Bone marrow (tissue), 2 donors: ENCODE results near the gene SLC12A6.
"Not testable (repeated sequence)": the region's sequence is repeated elsewhere in the genome, so short reads cannot be mapped to it uniquely, and the experiment has no call there.

Experiments used
- DNase-seq, 2 donors: peaks; one replicate each; lab custom pipeline; 2025; lab: John Stamatoyannopoulos, UW

Gene SLC12A6

GRCh38 chr15:34337557-34338306 lies at the start of gene SLC12A6:
Gene SLC12A6, minus strand, starts transcription at chr15:34337781. Its CDS starts 1,101 bp downstream, at chr15:34336680.
- DNase-seq: peak; percentile 70 to 81

- DNase-seq: not testable (repeated sequence)
Measured at GRCh38 chr15:34381829-34382521, 44.4 kb upstream of the SLC12A6 start.

GRCh38 chr15:34380491-34380890 lies 42.9 kb upstream of the SLC12A6 start:
- not testable (repeated sequence) for DNase-seq

- DNase-seq: no peak
Measured at GRCh38 chr15:34376856-34377255, 39.3 kb upstream of the SLC12A6 start.

GRCh38 chr15:34375541-34375940 lies 38.0 kb upstream of the SLC12A6 start:
- not testable (repeated sequence) for DNase-seq

- no peak for DNase-seq
Measured at GRCh38 chr15:34374816-34375215, 37.2 kb upstream of the SLC12A6 start.

GRCh38 chr15:34373951-34374350 lies 36.4 kb upstream of the SLC12A6 start:
- no peak for DNase-seq

GRCh38 chr15:34370643-34371042 lies 33.1 kb upstream of the SLC12A6 start:
- no peak for DNase-seq

GRCh38 chr15:34370129-34370528 lies 32.5 kb upstream of the SLC12A6 start:
- DNase-seq: no peak

GRCh38 chr15:34367101-34368081 lies 29.8 kb upstream of the SLC12A6 start, which contains the start of gene LPCAT4:
Gene LPCAT4, minus strand, starts transcription at chr15:34367196. Its CDS starts 96 bp downstream, at chr15:34367100.
- DNase-seq: peak; percentile 65 to 91

GRCh38 chr15:34366271-34367065 lies 28.9 kb upstream of the SLC12A6 start:
- DNase-seq: peak in 1 of 2 donors; percentile 23

- DNase-seq: no peak
Measured at GRCh38 chr15:34365836-34366235, 28.3 kb upstream of the SLC12A6 start.

GRCh38 chr15:34365091-34365825 lies 27.7 kb upstream of the SLC12A6 start:
- DNase-seq: no peak

- no peak for DNase-seq
Measured at GRCh38 chr15:34364041-34364440, 26.5 kb upstream of the SLC12A6 start.

- no peak for DNase-seq
Measured at GRCh38 chr15:34362047-34362773, 24.6 kb upstream of the SLC12A6 start.

- DNase-seq: no peak
Measured at GRCh38 chr15:34361278-34361677, 23.7 kb upstream of the SLC12A6 start.

GRCh38 chr15:34360298-34360697 lies 22.7 kb upstream of the SLC12A6 start:
- no peak for DNase-seq

GRCh38 chr15:34359416-34359815 lies 21.8 kb upstream of the SLC12A6 start:
- DNase-seq: no peak

GRCh38 chr15:34358948-34359347 lies 21.4 kb upstream of the SLC12A6 start:
- no peak for DNase-seq

GRCh38 chr15:34358367-34358766 lies 20.8 kb upstream of the SLC12A6 start:
- no peak for DNase-seq
